Ishikawa (cell line): ENCODE data around the gene CTPS1.
A peak's percentile ranks its signal among the peaks of the same experiment; 100 is the strongest.

ENCODE experiments used
- CEBPB ChIP-seq: IDR thresholded peaks from 2 replicates; pipeline ENCODE4 v1.6.1; 2012
- CREB1 ChIP-seq: IDR thresholded peaks from 2 replicates; pipeline ENCODE4 v1.6.1; 2012; ENCODE audit warnings: low read depth
- EGR1 ChIP-seq: IDR thresholded peaks from 2 replicates; pipeline ENCODE4 v1.6.1; 2012
- EP300 ChIP-seq: IDR thresholded peaks from 2 replicates; pipeline ENCODE4 v1.6.1; 2012; ENCODE audit warnings: borderline replicate concordance
- FOXM1 ChIP-seq: IDR thresholded peaks from 2 replicates; pipeline ENCODE4 v1.6.1; 2012; ENCODE audit warnings: low read depth, borderline replicate concordance
- MAX ChIP-seq: IDR thresholded peaks from 2 replicates; pipeline ENCODE4 v1.6.1; 2012
- NFIC ChIP-seq: IDR thresholded peaks from 2 replicates; pipeline ENCODE4 v1.6.1; 2012
- RAD21 ChIP-seq: IDR thresholded peaks from 2 replicates; pipeline ENCODE4 v1.6.1; 2012; ENCODE audit warnings: low read depth
- TAF1 ChIP-seq: IDR thresholded peaks from 2 replicates; pipeline ENCODE4 v1.6.1; 2012; ENCODE audit warnings: low read depth, mild to moderate bottlenecking
- TCF12 ChIP-seq: IDR thresholded peaks from 2 replicates; pipeline ENCODE4 v1.6.1; 2012; ENCODE audit warnings: low read depth
- TEAD4 ChIP-seq: IDR thresholded peaks from 2 replicates; pipeline ENCODE4 v1.6.1; 2012
- USF1 ChIP-seq: IDR thresholded peaks from 2 replicates; pipeline ENCODE4 v1.6.1; 2012
- YY1 ChIP-seq: IDR thresholded peaks from 2 replicates; pipeline ENCODE4 v1.6.1; 2012; ENCODE audit warnings: low read depth
- ZBTB7A ChIP-seq: IDR thresholded peaks from 2 replicates; pipeline ENCODE4 v1.6.1; 2012; ENCODE audit warnings: low read depth
- TF ChIP-seq, protein P1 (sequence below): IDR thresholded peaks from 2 replicates; pipeline ENCODE4 v1.6.1; 2012; ENCODE audit warnings: low read depth, mild to moderate bottlenecking

CTPS1 gene

GRCh38 chr1:40932006-40932405 is 47.5 kb upstream of the CTPS1 start:
- TF ChIP-seq MAX, result no peak
- no peak for TF ChIP-seq EGR1
- TF ChIP-seq, protein P1, sequence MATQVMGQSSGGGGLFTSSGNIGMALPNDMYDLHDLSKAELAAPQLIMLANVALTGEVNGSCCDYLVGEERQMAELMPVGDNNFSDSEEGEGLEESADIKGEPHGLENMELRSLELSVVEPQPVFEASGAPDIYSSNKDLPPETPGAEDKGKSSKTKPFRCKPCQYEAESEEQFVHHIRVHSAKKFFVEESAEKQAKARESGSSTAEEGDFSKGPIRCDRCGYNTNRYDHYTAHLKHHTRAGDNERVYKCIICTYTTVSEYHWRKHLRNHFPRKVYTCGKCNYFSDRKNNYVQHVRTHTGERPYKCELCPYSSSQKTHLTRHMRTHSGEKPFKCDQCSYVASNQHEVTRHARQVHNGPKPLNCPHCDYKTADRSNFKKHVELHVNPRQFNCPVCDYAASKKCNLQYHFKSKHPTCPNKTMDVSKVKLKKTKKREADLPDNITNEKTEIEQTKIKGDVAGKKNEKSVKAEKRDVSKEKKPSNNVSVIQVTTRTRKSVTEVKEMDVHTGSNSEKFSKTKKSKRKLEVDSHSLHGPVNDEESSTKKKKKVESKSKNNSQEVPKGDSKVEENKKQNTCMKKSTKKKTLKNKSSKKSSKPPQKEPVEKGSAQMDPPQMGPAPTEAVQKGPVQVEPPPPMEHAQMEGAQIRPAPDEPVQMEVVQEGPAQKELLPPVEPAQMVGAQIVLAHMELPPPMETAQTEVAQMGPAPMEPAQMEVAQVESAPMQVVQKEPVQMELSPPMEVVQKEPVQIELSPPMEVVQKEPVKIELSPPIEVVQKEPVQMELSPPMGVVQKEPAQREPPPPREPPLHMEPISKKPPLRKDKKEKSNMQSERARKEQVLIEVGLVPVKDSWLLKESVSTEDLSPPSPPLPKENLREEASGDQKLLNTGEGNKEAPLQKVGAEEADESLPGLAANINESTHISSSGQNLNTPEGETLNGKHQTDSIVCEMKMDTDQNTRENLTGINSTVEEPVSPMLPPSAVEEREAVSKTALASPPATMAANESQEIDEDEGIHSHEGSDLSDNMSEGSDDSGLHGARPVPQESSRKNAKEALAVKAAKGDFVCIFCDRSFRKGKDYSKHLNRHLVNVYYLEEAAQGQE, result no peak
- TF ChIP-seq CREB1, result no peak
- no peak for TF ChIP-seq TAF1
- no peak for TF ChIP-seq USF1
- no peak for TF ChIP-seq RAD21
- no peak for TF ChIP-seq EP300
- TF ChIP-seq NFIC, result no peak
- TF ChIP-seq FOXM1, result no peak
- no peak for TF ChIP-seq TCF12
- no peak for TF ChIP-seq ZBTB7A
- TF ChIP-seq CEBPB, result no peak
- no peak; the same call in 1 of the 2 replicates for TF ChIP-seq TEAD4
- TF ChIP-seq YY1, result no peak

DNA sequence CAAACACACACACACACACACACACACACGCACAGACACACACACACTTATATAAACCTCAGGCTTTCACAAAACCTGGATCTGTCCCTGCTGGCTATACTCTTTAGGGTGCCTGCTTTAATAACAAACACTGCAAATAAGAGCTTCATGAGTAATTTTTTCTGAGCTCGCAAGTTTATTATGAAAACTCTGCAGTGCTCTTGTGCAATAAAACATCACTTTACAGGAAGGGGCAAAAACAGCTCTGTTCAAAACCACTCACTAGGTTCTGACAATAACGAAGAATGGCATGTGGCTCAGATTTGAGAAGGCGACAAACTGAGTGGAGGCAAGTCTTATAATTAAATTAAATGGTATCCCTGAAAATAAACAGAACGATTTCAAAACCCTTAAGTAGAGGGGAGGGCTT is 42.6 kb upstream of the CTPS1 start:
- TF ChIP-seq RAD21, result no peak
- TF ChIP-seq TCF12, result no peak
- TF ChIP-seq ZBTB7A, result no peak
- TF ChIP-seq, protein P1, result no peak
- TF ChIP-seq EGR1, result no peak
- no peak for TF ChIP-seq TEAD4
- TF ChIP-seq NFIC, result no peak
- TF ChIP-seq FOXM1, result no peak
- TF ChIP-seq YY1, result no peak
- no peak for TF ChIP-seq CEBPB
- TF ChIP-seq CREB1, result no peak
- TF ChIP-seq USF1, result no peak
- TF ChIP-seq TAF1, result no peak
- TF ChIP-seq EP300, result no peak
- TF ChIP-seq MAX, result no peak

- TF ChIP-seq EGR1, result no peak
- TF ChIP-seq TAF1, result no peak
- TF ChIP-seq, protein P1, result no peak
- no peak for TF ChIP-seq MAX
- no peak for TF ChIP-seq CREB1
- TF ChIP-seq YY1, result no peak
- TF ChIP-seq FOXM1, result no peak
- no peak for TF ChIP-seq RAD21
- no peak for TF ChIP-seq TEAD4
- no peak for TF ChIP-seq CEBPB
- no peak for TF ChIP-seq TCF12
Observed at GRCh38 chr1:40938393-40938792, 41.1 kb upstream of the CTPS1 start.

- TF ChIP-seq, protein P1, result no peak
- TF ChIP-seq TCF12 (no peak), EP300 (no peak), ZBTB7A (no peak), MAX (no peak), FOXM1 (no peak), TAF1 (no peak), CEBPB (0 out of 2 replicates have a peak, but pooled peaks have one; percentile 23)
Observed at GRCh38 chr1:40939320-40940059, 40.0 kb upstream of the CTPS1 start.
